ENCODE measurements around the gene SH3RF3.

Gene SH3RF3

GRCh38 chr2:109512076-109512475 lies 383.1 kb downstream of the SH3RF3 start:
- Histone ChIP-seq H3K36me3 (ENCODE audit: control insufficient read depth in 1 of 2, insufficient read depth in 2 of 2, low read depth in 1 of 2, low read length in 2 of 2) (peaks cover 0 to under 1% of the 10 kb centered on the region in 2 experiments), H4K8ac (ENCODE audit: low read length) (no peak overlapping the region), H3K9me3 (ENCODE audit: control insufficient read depth, low read length) (peaks cover 7% of the 10 kb centered on the region), H3K27me3 (ENCODE audit: control insufficient read depth in 1 of 2, insufficient read depth in 1 of 2, low read length in 2 of 2) (peaks cover 0 to 35% of the 10 kb centered on the region in 2 experiments), H3K79me1 (replicated peaks; ENCODE audit: low read length, poor library complexity, severe bottlenecking) (no peaks in the 10 kb centered on the region), H2AFZ (ENCODE audit: low read depth, low read length) (no peak overlapping the region), H3K23ac (ENCODE audit: low read length in 2 of 2) (no peak overlapping the region), H4K91ac (ENCODE audit: low read length) (no peak overlapping the region), H2BK15ac (ENCODE audit: low read depth, poor library complexity, severe bottlenecking) (no peak overlapping the region), H3K14ac (ENCODE audit: low read length in 2 of 2) (no peak overlapping the region), H3K4me1 (ENCODE audit: control insufficient read depth, insufficient read depth, low read depth, low read length) (peaks cover 13% of the 10 kb centered on the region), H2AK5ac (ENCODE audit: low read length, severe bottlenecking) (no peak overlapping the region), H3K27ac (ENCODE audit: low read length, poor library complexity, severe bottlenecking) (no peak overlapping the region), H3K4me2 (ENCODE audit: low read length, poor library complexity, severe bottlenecking) (no peak overlapping the region), H3K4ac (ENCODE audit: low read depth in 1 of 2, low read length in 2 of 2) (no peak overlapping the region), H3K4me3 (ENCODE audit: insufficient read depth in 1 of 2, low read depth in 1 of 2, low read length in 2 of 2) (no peak overlapping the region), H3K18ac (ENCODE audit: low read depth in 1 of 2, low read length in 2 of 2) (no peak overlapping the region), H2BK120ac (ENCODE audit: low read depth, low read length) (no peak overlapping the region), H3K9ac (ENCODE audit: low read length) (no peak overlapping the region), H2BK12ac (ENCODE audit: low read length in 2 of 2) (no peak overlapping the region), H2BK5ac (ENCODE audit: low read depth, low read length, poor library complexity, severe bottlenecking) (no peak overlapping the region)
- WGBS: 87% methylated on average over 5 of the region's 5 CpGs
- DNase-seq: no peak

- Histone ChIP-seq H3K14ac (ENCODE audit: low read length in 2 of 2) (peak overlapping the region in 1 of 2 experiments; percentile 2), H3K4me1 (ENCODE audit: control insufficient read depth, insufficient read depth, low read depth, low read length) (peaks cover 13% of the 10 kb centered on the region), H3K27ac (ENCODE audit: low read length, poor library complexity, severe bottlenecking) (no peak overlapping the region), H4K91ac (ENCODE audit: low read length) (no peak overlapping the region), H3K18ac (ENCODE audit: low read depth in 1 of 2, low read length in 2 of 2) (no peak overlapping the region), H2BK12ac (ENCODE audit: low read length in 2 of 2) (no peak overlapping the region), H2BK120ac (ENCODE audit: low read depth, low read length) (no peak overlapping the region), H3K4ac (ENCODE audit: low read depth in 1 of 2, low read length in 2 of 2) (no peak overlapping the region), H4K8ac (ENCODE audit: low read length) (no peak overlapping the region), H3K23ac (ENCODE audit: low read length in 2 of 2) (no peak overlapping the region), H3K36me3 (ENCODE audit: control insufficient read depth in 1 of 2, insufficient read depth in 2 of 2, low read depth in 1 of 2, low read length in 2 of 2) (no peaks in the 10 kb centered on the region), H2BK15ac (ENCODE audit: low read depth, poor library complexity, severe bottlenecking) (no peak overlapping the region), H2AK5ac (ENCODE audit: low read length, severe bottlenecking) (no peak overlapping the region), H3K79me1 (replicated peaks; ENCODE audit: low read length, poor library complexity, severe bottlenecking) (no peaks in the 10 kb centered on the region), H3K9me3 (ENCODE audit: control insufficient read depth, low read length) (peaks cover 7% of the 10 kb centered on the region), H3K9ac (ENCODE audit: low read length) (no peak overlapping the region), H2BK5ac (ENCODE audit: low read depth, low read length, poor library complexity, severe bottlenecking) (no peak overlapping the region), H2AFZ (ENCODE audit: low read depth, low read length) (no peak overlapping the region), H3K4me3 (ENCODE audit: insufficient read depth in 1 of 2, low read depth in 1 of 2, low read length in 2 of 2) (no peak overlapping the region), H3K4me2 (ENCODE audit: low read length, poor library complexity, severe bottlenecking) (no peak overlapping the region), H3K27me3 (ENCODE audit: control insufficient read depth in 1 of 2, insufficient read depth in 1 of 2, low read length in 2 of 2) (peaks cover 0 to 32% of the 10 kb centered on the region in 2 experiments)
- no peak for DNase-seq
- 99% methylated on average over 5 of the region's 5 CpGs for WGBS
Measured at GRCh38 chr2:109513230-109513629, 384.2 kb downstream of the SH3RF3 start.

GRCh38 chr2:109513749-109514588 lies 385.0 kb downstream of the SH3RF3 start:
- H3K23ac ChIP-seq (ENCODE audit: low read length in 2 of 2): no peak overlapping the region
- H4K91ac ChIP-seq (ENCODE audit: low read length): no peak overlapping the region
- H2BK15ac ChIP-seq (ENCODE audit: low read depth, poor library complexity, severe bottlenecking): no peak overlapping the region
- no peak overlapping the region for H2BK120ac ChIP-seq (ENCODE audit: low read depth, low read length)
- H2BK5ac ChIP-seq (ENCODE audit: low read depth, low read length, poor library complexity, severe bottlenecking): no peak overlapping the region
- H3K4me3 ChIP-seq (ENCODE audit: insufficient read depth in 1 of 2, low read depth in 1 of 2, low read length in 2 of 2): peak overlapping the region in 1 of 2 experiments; percentile 49
- H3K4ac ChIP-seq (ENCODE audit: low read depth in 1 of 2, low read length in 2 of 2): no peak overlapping the region
- no peak overlapping the region for H3K18ac ChIP-seq (ENCODE audit: low read depth in 1 of 2, low read length in 2 of 2)
- peaks cover 4% of the 10 kb centered on the region for H3K9me3 ChIP-seq (ENCODE audit: control insufficient read depth, low read length)
- no peak overlapping the region for H2AK5ac ChIP-seq (ENCODE audit: low read length, severe bottlenecking)
- no peak overlapping the region for H3K4me2 ChIP-seq (ENCODE audit: low read length, poor library complexity, severe bottlenecking)
- no peak overlapping the region for H3K27ac ChIP-seq (ENCODE audit: low read length, poor library complexity, severe bottlenecking)
- H3K9ac ChIP-seq (ENCODE audit: low read length): peak overlapping the region; percentile 92
- H2BK12ac ChIP-seq (ENCODE audit: low read length in 2 of 2): no peak overlapping the region
- H3K36me3 ChIP-seq (ENCODE audit: control insufficient read depth in 1 of 2, insufficient read depth in 2 of 2, low read depth in 1 of 2, low read length in 2 of 2): no peaks in the 10 kb centered on the region
- DNase-seq: peak; percentile 91
- H4K8ac ChIP-seq (ENCODE audit: low read length): peak overlapping the region; percentile 1
- H3K14ac ChIP-seq (ENCODE audit: low read length in 2 of 2): peak overlapping the region in 1 of 2 experiments; percentile 2
- no peaks in the 10 kb centered on the region for H3K79me1 ChIP-seq (replicated peaks; ENCODE audit: low read length, poor library complexity, severe bottlenecking)
- WGBS: 53% methylated on average over 20 of the region's 20 CpGs
- peaks cover 0 to 30% of the 10 kb centered on the region in 2 experiments for H3K27me3 ChIP-seq (ENCODE audit: control insufficient read depth in 1 of 2, insufficient read depth in 1 of 2, low read length in 2 of 2)
- no peak overlapping the region for H2AFZ ChIP-seq (ENCODE audit: low read depth, low read length)
- peaks cover 13% of the 10 kb centered on the region for H3K4me1 ChIP-seq (ENCODE audit: control insufficient read depth, insufficient read depth, low read depth, low read length)

- H3K27me3 ChIP-seq (ENCODE audit: control insufficient read depth in 1 of 2, insufficient read depth in 1 of 2, low read length in 2 of 2): peaks cover 0 to 30% of the 10 kb centered on the region in 2 experiments
- H3K9ac ChIP-seq (ENCODE audit: low read length): peak overlapping the region; percentile 92
- 99% methylated on average over 5 of the region's 5 CpGs for WGBS
- no peak for DNase-seq
- H3K4me2 ChIP-seq (ENCODE audit: low read length, poor library complexity, severe bottlenecking): no peak overlapping the region
- peaks cover 13% of the 10 kb centered on the region for H3K4me1 ChIP-seq (ENCODE audit: control insufficient read depth, insufficient read depth, low read depth, low read length)
- H3K14ac ChIP-seq (ENCODE audit: low read length in 2 of 2): no peak overlapping the region
- no peak overlapping the region for H2BK5ac ChIP-seq (ENCODE audit: low read depth, low read length, poor library complexity, severe bottlenecking)
- H2BK120ac ChIP-seq (ENCODE audit: low read depth, low read length): no peak overlapping the region
- H3K18ac ChIP-seq (ENCODE audit: low read depth in 1 of 2, low read length in 2 of 2): no peak overlapping the region
- H2BK12ac ChIP-seq (ENCODE audit: low read length in 2 of 2): no peak overlapping the region
- H3K27ac ChIP-seq (ENCODE audit: low read length, poor library complexity, severe bottlenecking): no peak overlapping the region
- H3K23ac ChIP-seq (ENCODE audit: low read length in 2 of 2): no peak overlapping the region
- H3K4me3 ChIP-seq (ENCODE audit: insufficient read depth in 1 of 2, low read depth in 1 of 2, low read length in 2 of 2): no peak overlapping the region
- H2AK5ac ChIP-seq (ENCODE audit: low read length, severe bottlenecking): no peak overlapping the region
- no peaks in the 10 kb centered on the region for H3K9me3 ChIP-seq (ENCODE audit: control insufficient read depth, low read length)
- H2BK15ac ChIP-seq (ENCODE audit: low read depth, poor library complexity, severe bottlenecking): no peak overlapping the region
- H2AFZ ChIP-seq (ENCODE audit: low read depth, low read length): no peak overlapping the region
- H4K8ac ChIP-seq (ENCODE audit: low read length): no peak overlapping the region
- no peak overlapping the region for H3K4ac ChIP-seq (ENCODE audit: low read depth in 1 of 2, low read length in 2 of 2)
- no peaks in the 10 kb centered on the region for H3K79me1 ChIP-seq (replicated peaks; ENCODE audit: low read length, poor library complexity, severe bottlenecking)
- no peak overlapping the region for H4K91ac ChIP-seq (ENCODE audit: low read length)
- H3K36me3 ChIP-seq (ENCODE audit: control insufficient read depth in 1 of 2, insufficient read depth in 2 of 2, low read depth in 1 of 2, low read length in 2 of 2): no peaks in the 10 kb centered on the region
Measured at GRCh38 chr2:109514857-109515256, 385.9 kb downstream of the SH3RF3 start.

Data from mesenchymal stem cell (in vitro differentiated cells and primary cell).